ENCODE data around the gene ABLIM1. TPM values are rescaled to one million over a fixed set of nuclear protein-coding genes. Genes with fewer than 3 reads are reported as not detected.

The ABLIM1 gene
- total and polyA plus RNA-seq, 2 of the 4 experiments (the other 2 are of a cell fraction), result 7.7 to 9.9 TPM

DNA sequence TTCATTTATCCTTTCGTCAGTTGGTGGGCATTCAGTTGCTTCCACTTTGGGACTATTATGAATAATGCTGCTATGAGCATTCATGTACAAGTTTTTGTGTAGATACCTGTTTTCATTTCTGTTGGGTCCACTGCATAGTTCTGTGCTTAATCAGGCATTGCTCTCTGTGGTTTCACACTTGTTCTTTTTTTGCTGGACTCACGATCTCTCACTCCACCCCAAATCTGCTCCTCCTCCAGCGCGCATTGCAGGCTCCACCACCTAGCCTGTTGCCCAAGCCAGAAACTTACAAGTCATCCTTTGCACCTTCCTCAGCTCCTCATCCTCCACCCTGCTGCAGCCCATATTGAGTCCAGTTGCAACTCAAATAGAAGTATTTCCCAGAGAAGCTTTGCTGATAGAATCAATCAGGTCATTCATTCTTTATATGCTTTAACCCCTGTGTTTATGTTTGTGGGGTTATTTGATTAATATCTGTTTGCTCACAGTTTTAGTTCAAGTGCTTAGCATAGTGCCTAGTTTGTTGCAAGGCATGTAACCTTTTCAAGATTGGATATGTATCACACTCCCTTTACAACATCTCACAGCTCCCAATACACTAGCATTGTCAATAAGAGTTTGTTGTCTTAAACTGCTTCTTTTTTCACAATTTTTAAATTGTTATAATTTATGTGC is 237.1 kb downstream of the ABLIM1 start:
- dilution Hi-C loops (cut with HindIII; ENCODE audit: low sequenced_read_pairs, unreplicated experiment), result no loop called here
- no peak for DNase-seq
- no peak for ATAC-seq (ENCODE audit: low read depth)

More for the DNA sequence above, 237.1 kb downstream of the ABLIM1 start:
- Histone ChIP-seq H3K9ac (ENCODE audit: low read depth, low read length) (no peak overlapping the region), H3K27ac (ENCODE audit: insufficient read depth, low read length) (no peak overlapping the region), H3K4me2 (ENCODE audit: low read depth, low read length) (no peak overlapping the region), H4K8ac (ENCODE audit: low read depth in 2 of 2, low read length in 2 of 2) (no peak overlapping the region), H2BK15ac (ENCODE audit: low read depth, low read length) (no peak overlapping the region), H3K36me3 (ENCODE audit: control insufficient read depth, insufficient read depth, low read length) (no peaks in the 10 kb centered on the region), H2AK9ac (replicated peaks; ENCODE audit: low read depth, low read length, poor library complexity) (no peak overlapping the region), H2BK20ac (ENCODE audit: low read depth, low read length) (no peak overlapping the region), H3K23ac (ENCODE audit: low read depth, low read length) (no peak overlapping the region), H3K4me1 (ENCODE audit: control insufficient read depth, insufficient read depth, low read length) (no peaks in the 10 kb centered on the region; the same call in 1 of the 2 replicates), H4K5ac (ENCODE audit: low read depth, low read length) (no peak overlapping the region), H3K9me3 (ENCODE audit: control insufficient read depth, insufficient read depth, low read length) (peaks cover 2% of the 10 kb centered on the region; the same call in 1 of the 2 replicates), H3K18ac (ENCODE audit: low read depth, low read length) (no peak overlapping the region), H3K9me1 (ENCODE audit: insufficient read depth, low read length) (no peaks in the 10 kb centered on the region), H4K91ac (ENCODE audit: insufficient read depth, low read depth, low read length) (no peak overlapping the region), H2AK5ac (ENCODE audit: low read depth, low read length) (no peak overlapping the region), H3K27me3 (ENCODE audit: control insufficient read depth, insufficient read depth, low read length) (peaks cover 36% of the 10 kb centered on the region), H2BK120ac (ENCODE audit: low read depth, low read length) (no peak overlapping the region), H3K14ac (replicated peaks; ENCODE audit: low read depth, low read length) (no peak overlapping the region), H4K20me1 (ENCODE audit: insufficient read depth, low read length) (no peaks in the 10 kb centered on the region), H3K79me1 (ENCODE audit: low read depth in 1 of 2, low read length in 2 of 2) (no peaks in the 10 kb centered on the region), H2AFZ (replicated peaks; ENCODE audit: low read length, poor library complexity) (no peak overlapping the region), H2BK5ac (ENCODE audit: low read depth, low read length, poor library complexity, severe bottlenecking) (no peak overlapping the region), H3K4ac (ENCODE audit: low read depth, low read length) (no peak overlapping the region), H3K4me3 (ENCODE audit: insufficient read depth, low read depth, low read length) (no peak overlapping the region), H3K56ac (ENCODE audit: extremely low read depth, insufficient read depth, low read length) (no peak overlapping the region)
- no TSS peak for BruUV-seq (replicated peaks)
- intact Hi-C loops (cut with micrococcal nuclease) (no loop called here), in situ Hi-C loops (cut with MboI; ENCODE audit: low sequenced_read_pairs) (no loop called here)
- ChIA-PET CTCF (no interaction called here), POLR2A (ENCODE audit: unreplicated experiment) (no interaction called here)
- TF ChIP-seq SMC3 (IDR thresholded peaks at IDR 0.05; ENCODE audit: low read depth, low read length), result no peak
- TF ChIP-seq USF2 (IDR thresholded peaks at IDR 0.05; ENCODE audit: low read depth, low read length), result no peak
- TF ChIP-seq, protein P1, sequence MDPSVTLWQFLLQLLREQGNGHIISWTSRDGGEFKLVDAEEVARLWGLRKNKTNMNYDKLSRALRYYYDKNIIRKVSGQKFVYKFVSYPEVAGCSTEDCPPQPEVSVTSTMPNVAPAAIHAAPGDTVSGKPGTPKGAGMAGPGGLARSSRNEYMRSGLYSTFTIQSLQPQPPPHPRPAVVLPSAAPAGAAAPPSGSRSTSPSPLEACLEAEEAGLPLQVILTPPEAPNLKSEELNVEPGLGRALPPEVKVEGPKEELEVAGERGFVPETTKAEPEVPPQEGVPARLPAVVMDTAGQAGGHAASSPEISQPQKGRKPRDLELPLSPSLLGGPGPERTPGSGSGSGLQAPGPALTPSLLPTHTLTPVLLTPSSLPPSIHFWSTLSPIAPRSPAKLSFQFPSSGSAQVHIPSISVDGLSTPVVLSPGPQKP (IDR thresholded peaks at IDR 0.05; ENCODE audit: borderline replicate concordance, low read depth, low read length), result no peak
- TF ChIP-seq MXI1 (IDR thresholded peaks at IDR 0.05; ENCODE audit: borderline replicate concordance, low read depth, low read length), result no peak
- TF ChIP-seq MAFK (IDR thresholded peaks at IDR 0.05; ENCODE audit: low read depth, low read length), result no peak
- TF ChIP-seq CHD1 (IDR thresholded peaks at IDR 0.05; ENCODE audit: low read depth, low read length), result no peak
- TF ChIP-seq CTCF (conservative IDR thresholded peaks at IDR 0.05; ENCODE audit: low read depth, low read length), result no peak
- TF ChIP-seq FOS (IDR thresholded peaks at IDR 0.05; ENCODE audit: low read depth, low read length), result no peak
- TF ChIP-seq BHLHE40 (IDR thresholded peaks at IDR 0.05; ENCODE audit: low read depth, low read length), result no peak
- WGBS, 2 experiments (ENCODE audit: extremely low coverage in 2 of 2, insufficient read length in 1 of 2), result no CpG with 5 or more reads among the region's 4 CpGs

Data from IMR-90 (cell line).